ENCODE measurements around the gene MED27.

- TF ChIP-seq, protein P1, sequence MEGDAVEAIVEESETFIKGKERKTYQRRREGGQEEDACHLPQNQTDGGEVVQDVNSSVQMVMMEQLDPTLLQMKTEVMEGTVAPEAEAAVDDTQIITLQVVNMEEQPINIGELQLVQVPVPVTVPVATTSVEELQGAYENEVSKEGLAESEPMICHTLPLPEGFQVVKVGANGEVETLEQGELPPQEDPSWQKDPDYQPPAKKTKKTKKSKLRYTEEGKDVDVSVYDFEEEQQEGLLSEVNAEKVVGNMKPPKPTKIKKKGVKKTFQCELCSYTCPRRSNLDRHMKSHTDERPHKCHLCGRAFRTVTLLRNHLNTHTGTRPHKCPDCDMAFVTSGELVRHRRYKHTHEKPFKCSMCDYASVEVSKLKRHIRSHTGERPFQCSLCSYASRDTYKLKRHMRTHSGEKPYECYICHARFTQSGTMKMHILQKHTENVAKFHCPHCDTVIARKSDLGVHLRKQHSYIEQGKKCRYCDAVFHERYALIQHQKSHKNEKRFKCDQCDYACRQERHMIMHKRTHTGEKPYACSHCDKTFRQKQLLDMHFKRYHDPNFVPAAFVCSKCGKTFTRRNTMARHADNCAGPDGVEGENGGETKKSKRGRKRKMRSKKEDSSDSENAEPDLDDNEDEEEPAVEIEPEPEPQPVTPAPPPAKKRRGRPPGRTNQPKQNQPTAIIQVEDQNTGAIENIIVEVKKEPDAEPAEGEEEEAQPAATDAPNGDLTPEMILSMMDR (IDR thresholded peaks at IDR 0.05; ENCODE audit: low read depth, low read length) = no peak
- TF ChIP-seq MAX (IDR thresholded peaks at IDR 0.05; ENCODE audit: low read depth, low read length) = no peak
Observed at GRCh38 chr9:131943351-131943841, 136.3 kb downstream of the MED27 start.
